GM12891 (cell line): ENCODE data around the gene EPAS1.

ENCODE experiments used
- DNase-seq: peaks from one replicate; pipeline ENCODE4 v3.0.0; 2011; ENCODE audit warnings: low spot score; ENCODE audit not compliant: insufficient read length
- FAIRE-seq: peaks from 2 replicates; lab custom pipeline; 2011; peaks lifted over from hg19 to GRCh38; lab: Jason Lieb, UNC
- PAX5 ChIP-seq: IDR thresholded peaks from 2 replicates; pipeline ENCODE4 v1.6.1; 2011; ENCODE audit warnings: low read length, moderate library complexity, mild to moderate bottlenecking; ENCODE audit not compliant: insufficient read depth, severe bottlenecking
- POLR2A ChIP-seq: IDR thresholded peaks from 2 replicates; pipeline ENCODE4 v1.6.1; 2011; ENCODE audit warnings: low read depth, low read length, control low read depth
- POLR2AphosphoS5 ChIP-seq: IDR thresholded peaks from 2 replicates; pipeline ENCODE4 v1.6.1; 2011; ENCODE audit warnings: low read depth, low read length, control low read depth
- POU2F2 ChIP-seq: IDR thresholded peaks from 2 replicates; pipeline ENCODE4 v1.6.1; 2011; ENCODE audit warnings: low read depth, mild to moderate bottlenecking, control low read depth, low read length, moderate library complexity
- SPI1 ChIP-seq: IDR thresholded peaks from 2 replicates; pipeline ENCODE4 v1.6.1; 2011; ENCODE audit warnings: low read depth, low read length, control low read depth
- TAF1 ChIP-seq: IDR thresholded peaks from 2 replicates; pipeline ENCODE4 v1.6.1; 2011; ENCODE audit warnings: low read depth, low read length, control low read depth

Gene EPAS1

DNA sequence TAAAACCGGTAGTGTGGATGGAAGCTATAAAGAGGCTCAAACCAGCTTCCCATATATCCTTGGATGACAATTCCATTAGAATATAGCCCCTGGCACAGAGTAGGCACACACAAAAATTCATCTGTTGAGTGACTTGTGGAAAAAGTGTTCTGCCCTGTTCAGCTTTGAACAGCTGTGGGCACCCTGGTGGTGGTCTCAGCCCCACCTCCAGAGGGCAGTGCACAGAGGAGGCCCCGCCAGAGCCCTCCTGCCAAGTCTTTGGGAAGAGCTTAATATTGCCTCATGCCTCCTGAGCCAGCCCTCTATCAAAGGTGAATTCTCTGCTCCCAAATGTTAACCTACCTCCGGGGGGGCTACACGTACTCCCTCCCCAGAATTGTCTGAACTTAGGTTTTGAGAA is 30.4 kb downstream of the EPAS1 start:
- DNase-seq (no peak), FAIRE-seq (no peak)
- no peak for TF ChIP-seq PAX5
- no peak for TF ChIP-seq POU2F2
- no peak for TF ChIP-seq SPI1
- TF ChIP-seq TAF1 = no peak
- TF ChIP-seq POLR2AphosphoS5 = no peak
- no peak for TF ChIP-seq POLR2A

DNA sequence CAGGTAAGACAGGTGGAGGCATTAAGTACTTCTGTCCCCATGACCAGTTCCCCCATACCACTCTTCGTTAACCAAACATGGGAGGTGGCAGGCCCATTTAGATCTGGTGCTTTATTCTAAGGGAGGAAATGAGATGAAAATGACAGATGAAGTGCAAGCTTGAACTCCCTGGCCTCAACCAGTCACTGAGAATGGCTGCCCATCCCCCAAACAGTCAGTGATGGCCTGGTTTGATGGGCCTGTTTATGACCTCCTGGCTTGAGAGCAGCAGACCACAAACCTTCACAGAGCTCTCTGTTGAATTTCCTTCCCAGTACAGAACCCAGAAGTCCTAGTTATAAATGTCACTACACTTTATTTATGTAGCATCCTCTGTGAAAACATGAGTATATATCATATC is 31.1 kb downstream of the EPAS1 start:
- no peak for FAIRE-seq
- no peak for TF ChIP-seq SPI1
- TF ChIP-seq PAX5 = no peak
- no peak for DNase-seq

DNA sequence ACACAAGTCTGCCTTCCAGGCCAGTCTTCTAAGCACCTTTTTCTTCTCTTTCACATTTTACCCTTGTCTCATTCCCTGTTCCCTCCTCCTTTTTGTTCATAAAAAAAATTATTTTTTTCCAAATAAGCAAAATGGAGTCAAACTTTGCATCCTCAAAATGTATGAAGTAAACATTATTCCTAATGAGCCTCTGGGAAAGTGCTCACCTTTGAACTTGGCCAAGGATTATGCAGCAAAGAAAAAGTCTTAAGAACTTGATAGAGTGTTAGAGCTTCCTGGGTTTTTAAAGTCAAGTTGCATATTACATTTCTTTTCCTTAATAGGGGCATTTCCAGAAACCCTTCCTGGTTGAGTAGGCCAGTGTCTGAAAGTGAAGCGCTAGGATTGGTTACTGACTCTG is 31.6 kb downstream of the EPAS1 start:
- TF ChIP-seq TAF1 = no peak
- TF ChIP-seq POLR2AphosphoS5 = no peak
- no peak for TF ChIP-seq SPI1
- no peak for TF ChIP-seq PAX5
- no peak for TF ChIP-seq POLR2A
- TF ChIP-seq POU2F2 = no peak
- FAIRE-seq (no peak), DNase-seq (no peak)

DNA sequence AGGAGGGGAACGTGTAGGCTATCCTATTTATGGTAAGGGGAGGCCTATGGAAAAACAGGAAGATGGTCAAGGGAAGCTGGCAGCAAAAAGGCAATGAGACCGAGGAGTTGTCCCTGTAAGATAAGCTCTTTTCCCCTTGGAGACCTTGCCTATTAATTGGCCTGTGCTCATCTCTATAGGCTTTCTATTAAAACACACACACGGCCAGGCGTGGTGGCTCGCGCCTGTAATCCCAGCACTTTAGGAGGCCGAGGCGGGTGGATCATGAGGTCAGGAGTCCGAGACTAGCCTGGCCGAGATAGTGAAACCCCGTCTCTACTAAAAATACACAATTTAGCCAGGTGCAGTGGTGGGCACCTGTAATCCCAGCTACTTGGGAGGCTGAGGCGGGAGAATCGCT is 32.1 kb downstream of the EPAS1 start:
- DNase-seq (no peak), FAIRE-seq (no peak)
- no peak for TF ChIP-seq POU2F2
- no peak for TF ChIP-seq POLR2A
- TF ChIP-seq TAF1 = no peak
- no peak for TF ChIP-seq POLR2AphosphoS5
- TF ChIP-seq SPI1 = no peak
- TF ChIP-seq PAX5 = no peak

DNA sequence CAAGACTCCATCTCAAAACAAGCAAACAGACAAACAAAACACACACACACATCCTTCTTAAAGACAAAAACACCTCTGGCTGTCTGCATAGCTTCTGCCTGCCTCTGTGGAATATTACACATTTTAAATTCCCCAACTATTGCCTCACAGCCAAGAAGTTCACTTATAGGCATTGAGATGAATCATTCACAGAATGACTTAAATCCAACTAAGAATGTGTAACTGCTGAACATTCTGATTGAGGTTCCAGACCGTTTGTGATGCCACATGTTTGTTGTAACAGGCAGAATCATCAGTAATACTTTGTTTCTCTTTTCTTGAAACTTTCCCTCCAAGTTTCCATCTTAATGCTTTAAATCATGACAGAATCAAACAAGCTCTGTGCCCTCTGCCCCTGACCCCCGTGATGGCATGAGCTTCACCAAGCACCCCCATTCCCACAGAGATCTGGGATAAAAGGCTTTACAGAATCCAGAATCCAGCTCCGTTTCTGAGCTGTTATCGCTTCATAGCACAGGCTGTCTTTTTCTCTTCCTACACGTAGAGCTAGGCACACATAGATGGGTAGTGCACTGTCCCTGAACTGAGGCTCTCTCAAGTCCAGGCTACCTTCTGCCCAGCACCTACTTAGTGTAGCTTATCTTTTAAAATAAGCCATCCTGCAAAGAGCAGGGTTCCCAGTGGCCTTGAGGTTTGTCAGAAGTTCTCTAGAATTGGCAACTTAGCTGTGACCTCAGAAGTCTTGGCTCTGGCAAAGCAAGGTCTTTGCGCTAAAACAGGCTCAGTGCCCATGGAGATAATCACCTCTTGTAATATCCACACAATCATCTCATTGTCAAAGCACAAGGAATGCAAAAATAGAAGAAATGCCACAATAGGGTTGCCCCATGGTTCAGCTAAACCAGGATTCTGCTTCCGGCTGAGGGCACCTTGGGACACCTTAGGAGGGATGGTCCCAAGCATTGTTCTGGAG is 32.9 kb downstream of the EPAS1 start:
- FAIRE-seq (no peak), DNase-seq (no peak)
- TF ChIP-seq POU2F2 (no peak), POLR2A (no peak), TAF1 (no peak), POLR2AphosphoS5 (no peak), SPI1 (no peak)

DNA sequence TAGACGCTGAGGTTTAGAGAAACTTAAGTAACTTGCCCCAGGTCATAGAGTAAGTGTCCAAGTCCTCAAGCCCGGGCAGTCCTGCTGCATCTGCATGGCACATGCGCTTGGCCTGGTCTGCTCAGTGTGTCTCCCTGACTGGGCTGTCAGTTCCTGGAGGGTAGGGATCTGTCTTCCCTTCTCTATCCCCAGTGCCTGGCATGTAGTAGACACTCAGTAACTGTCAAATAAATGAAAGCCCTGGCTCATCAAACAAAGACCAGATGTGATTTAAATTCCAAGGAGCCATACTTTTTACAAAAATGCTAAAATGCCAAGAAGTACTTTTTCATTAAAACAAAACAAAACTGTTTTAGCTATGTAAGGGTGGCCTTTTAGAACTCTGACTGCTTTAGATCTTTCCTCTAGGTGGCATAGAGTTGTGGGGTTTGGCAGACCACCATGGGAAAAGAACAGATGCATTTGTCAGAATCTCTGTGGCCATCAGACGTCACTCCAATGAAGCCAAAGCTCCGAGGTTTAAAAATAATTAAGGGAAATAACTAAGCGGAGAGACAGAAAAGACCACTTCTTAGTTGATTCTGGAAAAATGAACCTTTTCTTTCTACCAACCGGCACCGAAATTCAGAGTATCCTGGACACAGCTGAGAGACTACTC is 34.0 kb downstream of the EPAS1 start:
- TF ChIP-seq POLR2AphosphoS5 = no peak
- no peak for TF ChIP-seq PAX5
- no peak for TF ChIP-seq POLR2A
- no peak for DNase-seq
- FAIRE-seq = no peak

DNA sequence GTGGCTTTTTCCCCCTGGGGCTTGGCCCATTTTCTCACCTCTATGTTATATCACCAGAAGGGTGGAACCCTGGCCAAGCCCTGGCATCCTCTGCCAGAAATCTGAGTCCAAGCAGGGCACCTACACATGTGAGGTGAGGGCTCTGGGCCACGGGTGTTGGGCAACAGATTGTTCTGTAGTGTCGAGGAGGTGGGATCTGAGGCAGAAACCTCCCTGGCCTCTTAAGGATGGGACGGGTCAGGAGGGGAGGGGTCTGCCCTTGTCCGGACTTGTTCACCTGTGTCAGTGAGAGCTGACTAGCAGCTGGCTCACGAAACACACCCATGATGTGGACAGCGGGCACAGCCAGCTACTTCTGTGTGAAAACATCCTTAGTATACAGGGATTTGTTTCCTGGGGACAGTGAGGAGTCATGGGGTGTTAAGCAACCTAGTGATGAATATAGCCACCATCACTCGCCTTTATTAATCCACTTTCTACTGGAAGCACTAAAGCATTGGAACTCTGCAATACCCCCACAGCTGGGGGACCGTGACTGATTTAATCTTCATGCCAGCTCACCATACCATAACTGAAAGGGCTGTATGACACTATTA is 35.6 kb downstream of the EPAS1 start:
- DNase-seq (no peak), FAIRE-seq (no peak)
- no peak for TF ChIP-seq POU2F2
- no peak for TF ChIP-seq TAF1
- no peak for TF ChIP-seq POLR2A
- no peak for TF ChIP-seq POLR2AphosphoS5
- TF ChIP-seq PAX5 = no peak
- TF ChIP-seq SPI1 = no peak

DNA sequence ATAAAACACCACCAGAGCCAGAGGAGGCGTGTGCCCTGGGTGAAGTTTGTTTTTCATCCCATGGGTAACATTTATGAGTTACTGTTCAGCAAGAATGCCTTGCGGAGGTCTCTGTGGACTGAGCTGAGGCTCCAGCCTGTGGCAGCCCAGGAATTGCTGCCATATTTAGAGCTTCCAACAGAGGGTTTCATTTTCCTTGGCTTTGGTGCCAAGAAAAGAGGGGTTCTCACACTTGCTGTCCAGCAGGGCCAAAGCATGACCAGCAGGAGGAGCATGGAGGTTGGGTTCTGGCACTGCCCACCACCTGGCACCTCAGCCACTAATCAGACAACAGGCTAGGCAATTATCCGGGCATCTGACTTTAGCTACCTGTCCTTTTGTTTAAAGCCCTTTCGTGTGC is 36.7 kb downstream of the EPAS1 start:
- no peak for TF ChIP-seq POU2F2
- TF ChIP-seq POLR2AphosphoS5 = no peak
- no peak for TF ChIP-seq TAF1
- TF ChIP-seq POLR2A = no peak
- TF ChIP-seq SPI1 = no peak
- no peak for TF ChIP-seq PAX5
- DNase-seq = no peak
- no peak for FAIRE-seq

DNA sequence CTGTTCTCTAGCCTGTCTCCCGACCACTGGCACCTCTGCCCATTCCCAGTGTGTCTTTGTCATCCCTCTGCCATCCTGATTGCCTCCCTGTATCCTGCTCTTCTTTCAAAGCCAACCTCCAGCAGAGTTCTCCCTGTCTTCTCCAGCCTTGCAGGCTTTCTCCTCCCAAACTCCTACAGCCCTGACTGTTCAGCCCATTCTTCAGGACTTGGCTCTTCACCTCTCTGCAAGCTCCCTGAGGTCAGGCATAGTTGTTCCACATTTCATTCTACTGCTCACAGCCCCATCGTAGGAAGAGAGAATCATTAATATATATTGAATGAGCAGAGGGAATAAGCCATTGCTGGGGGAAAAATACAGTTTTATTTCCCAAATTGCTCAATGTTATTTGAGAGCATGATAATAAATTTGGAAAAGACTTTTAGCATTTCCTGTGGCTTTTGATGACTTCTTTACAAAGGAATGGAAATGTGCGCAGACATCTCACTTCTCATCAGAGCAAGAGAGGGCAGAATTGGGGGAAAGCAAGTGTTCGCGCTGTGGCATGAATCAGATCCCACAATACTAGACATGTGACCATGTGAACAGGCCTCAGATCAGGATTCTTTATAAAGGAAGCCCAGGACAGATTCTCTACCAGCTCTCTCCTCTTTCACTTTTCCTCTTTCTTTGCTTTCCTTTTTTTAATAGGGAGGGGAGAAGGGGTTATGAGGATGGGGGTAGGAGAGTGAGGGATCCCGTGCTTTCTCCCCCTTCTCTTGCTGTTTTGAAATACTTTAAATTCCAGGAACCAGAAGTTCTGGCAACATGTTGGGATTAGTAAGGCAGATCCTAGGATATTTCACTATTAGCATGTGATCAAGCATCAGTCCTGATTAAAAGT is 37.4 kb downstream of the EPAS1 start:
- FAIRE-seq = no peak
- TF ChIP-seq POLR2A (no peak), TAF1 (no peak), POU2F2 (no peak), SPI1 (no peak), POLR2AphosphoS5 (no peak), PAX5 (no peak)
- no peak for DNase-seq
